Inflammatory macrophage treated with lipopolysaccharide for 1 hour (primary cell): ENCODE data around the gene SPRED2.

Experiments used
- DNase-seq, 2 donors: peaks; one replicate each; pipeline ENCODE4 v3.0.0-alpha.2; 2020 to 2022

The SPRED2 gene

GRCh38 chr2:65383541-65384488 lies 48.6 kb downstream of the SPRED2 start:
- no peak for DNase-seq

GRCh38 chr2:65382776-65383357 lies 49.5 kb downstream of the SPRED2 start:
- peak; percentile 91 to 94 for DNase-seq

- no peak for DNase-seq
Measured at GRCh38 chr2:65382323-65382722, 50.1 kb downstream of the SPRED2 start.

GRCh38 chr2:65381607-65382051 lies 50.8 kb downstream of the SPRED2 start:
- DNase-seq = peak; percentile 88 to 94

- DNase-seq = no peak
Measured at GRCh38 chr2:65380255-65380654, 52.1 kb downstream of the SPRED2 start.

GRCh38 chr2:65379721-65380171 lies 52.7 kb downstream of the SPRED2 start:
- DNase-seq = no peak

GRCh38 chr2:65379223-65379622 lies 53.2 kb downstream of the SPRED2 start:
- DNase-seq = no peak

- DNase-seq = no peak
Measured at GRCh38 chr2:65378290-65378689, 54.1 kb downstream of the SPRED2 start.

- peak; percentile 80 to 87 for DNase-seq
Measured at GRCh38 chr2:65377556-65378192, 54.7 kb downstream of the SPRED2 start.

GRCh38 chr2:65375723-65376122 lies 56.7 kb downstream of the SPRED2 start:
- DNase-seq = no peak

GRCh38 chr2:65374999-65375398 lies 57.4 kb downstream of the SPRED2 start:
- no peak for DNase-seq

GRCh38 chr2:65374575-65374974 lies 57.8 kb downstream of the SPRED2 start:
- DNase-seq = no peak

- DNase-seq = no peak
Measured at GRCh38 chr2:65373365-65373918, 59.0 kb downstream of the SPRED2 start.

- DNase-seq = no peak
Measured at GRCh38 chr2:65372619-65373018, 59.8 kb downstream of the SPRED2 start.

- DNase-seq = no peak
Measured at GRCh38 chr2:65371074-65371434, 61.3 kb downstream of the SPRED2 start.

- DNase-seq = no peak
Measured at GRCh38 chr2:65370387-65371073, 61.9 kb downstream of the SPRED2 start.

GRCh38 chr2:65369980-65370379 lies 62.4 kb downstream of the SPRED2 start:
- DNase-seq = no peak

GRCh38 chr2:65369574-65369973 lies 62.8 kb downstream of the SPRED2 start:
- DNase-seq = no peak

- peak in 1 of 2 donors; percentile 38 for DNase-seq
Measured at GRCh38 chr2:65368468-65368867, 63.9 kb downstream of the SPRED2 start.

GRCh38 chr2:65367524-65367923 lies 64.9 kb downstream of the SPRED2 start:
- peak; percentile 51 to 83 for DNase-seq

GRCh38 chr2:65366595-65367125 lies 65.7 kb downstream of the SPRED2 start:
- DNase-seq = peak; percentile 89 to 95

GRCh38 chr2:65364986-65365733 lies 67.2 kb downstream of the SPRED2 start:
- DNase-seq = peak in 1 of 2 donors; percentile 33
